HG03469 (cell line): ENCODE measurements around the gene ECE1.
"Not testable (repeated sequence)": the region's sequence is repeated elsewhere in the genome, so short reads cannot be mapped to it uniquely, and the experiment has no call there.

ENCODE experiments used
- ATAC-seq: cut with Tn5 transposase; IDR thresholded peaks from one replicate; pipeline ENCODE4 v1.9.1; 2021; ENCODE audit warnings: mild to moderate bottlenecking, moderate library complexity, moderate number of reproducible peaks; ENCODE audit not compliant: unreplicated experiment

ECE1 gene

DNA sequence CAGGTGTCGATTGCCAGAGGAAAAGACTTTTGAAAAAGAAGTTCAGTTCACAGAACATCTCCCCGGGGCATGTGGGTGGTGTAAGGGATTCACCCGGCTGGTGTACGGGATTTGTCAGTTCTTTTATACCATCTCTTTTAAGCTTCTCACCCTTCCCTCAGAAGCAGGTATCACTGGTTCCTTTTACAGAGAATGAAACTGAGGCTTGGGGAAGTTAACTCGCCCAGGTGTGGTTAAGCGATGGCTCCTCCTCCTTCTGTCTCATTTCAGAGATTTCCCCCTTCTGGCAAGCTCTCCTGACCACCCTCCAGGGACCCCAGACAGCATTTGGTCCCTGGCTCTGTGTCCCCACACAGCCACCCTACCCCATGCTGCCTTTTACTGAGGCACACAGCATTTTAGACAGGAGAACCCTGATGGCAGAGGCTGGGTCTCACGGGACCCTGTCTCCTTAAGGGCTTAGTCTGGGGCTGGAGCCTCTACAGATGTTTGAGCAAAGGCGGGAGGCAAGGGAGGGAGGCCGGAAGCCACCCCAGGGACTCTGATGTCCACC is 2.8 kb upstream of the ECE1 start:
- no peak for ATAC-seq

- no peak for ATAC-seq
Observed at GRCh38 chr1:21292503-21292983, 2.3 kb upstream of the ECE1 start.

DNA sequence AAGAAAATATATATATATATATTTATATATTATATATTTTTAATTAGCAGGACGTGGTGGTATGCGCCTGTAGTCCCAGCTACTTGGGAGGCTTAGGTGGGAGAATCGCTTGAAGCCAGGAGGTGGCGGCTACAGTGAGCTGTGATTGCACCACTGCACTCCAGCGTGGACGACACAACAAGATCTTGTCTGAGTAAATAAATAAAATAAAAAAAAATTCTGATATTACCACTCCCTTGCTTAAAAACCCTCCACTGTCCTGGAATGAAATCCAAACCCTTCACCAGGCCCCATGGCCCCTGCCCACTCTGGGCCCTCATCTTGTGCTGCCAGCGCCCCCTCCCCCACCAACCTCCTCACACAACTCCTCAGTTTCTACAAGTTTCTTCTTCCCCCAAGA is 1.7 kb upstream of the ECE1 start:
- no peak for ATAC-seq

DNA sequence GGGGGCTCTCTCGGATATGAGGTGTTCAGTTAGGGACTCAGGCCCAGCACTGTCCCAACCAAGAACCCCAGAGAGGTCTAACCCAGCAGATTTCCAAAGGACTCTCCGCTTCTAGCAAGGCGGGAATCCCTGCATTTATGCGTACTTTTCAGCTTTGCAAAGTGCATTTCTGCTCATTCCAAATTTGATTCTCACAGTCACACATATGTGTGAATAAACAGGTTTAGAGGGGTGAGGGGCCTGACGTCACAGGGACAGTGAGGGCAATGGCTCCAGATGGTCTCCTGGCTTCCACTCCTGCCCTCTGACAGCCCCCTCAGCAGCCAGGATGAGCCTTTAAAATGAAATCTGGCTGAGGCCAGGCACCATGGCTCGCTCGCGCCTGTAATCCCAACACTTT is 921 bp upstream of the ECE1 start:
- ATAC-seq, result no peak

DNA sequence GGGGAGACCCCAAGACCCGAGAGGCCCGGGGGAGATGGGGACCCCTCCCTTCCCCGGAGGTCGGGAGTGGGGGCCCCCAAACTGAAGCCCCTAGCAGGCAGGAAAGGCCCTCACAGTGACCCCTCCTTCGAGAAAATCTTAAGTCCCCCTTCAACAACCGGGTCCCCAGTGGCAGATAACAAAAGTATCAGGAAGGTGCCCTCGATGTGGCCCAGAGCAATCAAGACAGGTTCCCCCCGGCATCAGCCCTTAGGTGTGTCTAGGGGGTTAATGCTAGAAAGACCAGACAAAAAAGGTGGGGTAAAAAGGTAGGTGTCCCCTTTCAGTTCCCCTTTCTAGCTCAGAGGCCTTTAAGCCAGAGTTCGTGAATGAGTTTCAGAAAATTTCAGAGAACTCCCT is 282 bp upstream of the ECE1 start:
- no peak for ATAC-seq

- ATAC-seq, result no peak
Observed at GRCh38 chr1:21289127-21289526, 1.1 kb downstream of the ECE1 start.

DNA sequence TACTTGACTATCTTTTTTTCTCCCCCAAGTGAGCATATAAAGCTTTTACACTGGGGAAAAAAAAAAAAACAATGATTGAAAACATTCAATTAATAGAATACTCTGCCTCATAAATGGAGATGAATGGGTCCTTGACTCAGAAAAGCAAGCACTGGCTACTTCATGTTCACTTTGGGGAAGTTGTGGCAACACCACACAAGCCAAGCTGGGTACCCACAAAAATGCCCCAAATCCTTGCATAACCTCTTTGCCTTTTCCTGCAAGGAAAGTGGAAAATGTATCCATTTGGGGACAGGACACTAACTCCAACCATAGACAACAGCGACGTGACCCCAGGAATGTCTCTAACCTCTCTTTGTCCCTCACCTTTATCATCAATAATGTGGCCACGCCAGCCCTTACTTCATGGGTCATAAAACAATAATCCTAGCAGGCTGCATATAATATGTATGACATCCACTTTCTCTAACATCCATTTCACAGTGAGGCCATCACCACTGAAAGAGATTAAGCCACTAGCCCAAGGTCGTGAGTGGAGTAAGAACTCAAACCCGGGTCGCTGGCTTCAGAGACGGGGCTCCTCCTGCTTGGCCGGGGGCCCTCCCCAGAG is 2.3 kb downstream of the ECE1 start:
- no peak for ATAC-seq

DNA sequence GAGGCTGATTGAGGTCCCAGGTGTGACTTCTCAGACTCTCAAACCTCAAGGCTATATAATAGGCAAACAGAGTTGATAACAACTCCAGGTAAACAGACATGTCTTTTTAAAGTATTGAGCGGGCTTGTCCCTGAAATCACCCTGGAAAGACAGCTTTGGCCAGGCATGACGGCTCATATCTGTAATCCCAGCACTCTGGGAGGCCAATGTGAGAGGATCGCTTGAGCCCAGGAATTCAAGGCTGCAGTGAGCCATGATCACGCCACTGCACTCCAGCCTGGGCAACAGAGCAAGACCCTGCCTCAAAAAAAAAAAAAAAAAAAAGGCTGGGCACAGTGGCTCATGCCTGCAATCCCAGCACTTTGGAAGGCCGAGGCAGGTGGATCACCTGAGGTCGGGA is 4.9 kb downstream of the ECE1 start:
- ATAC-seq, result not testable (repeated sequence)

- ATAC-seq, result no peak
Observed at GRCh38 chr1:21285055-21285372, 5.2 kb downstream of the ECE1 start.

DNA sequence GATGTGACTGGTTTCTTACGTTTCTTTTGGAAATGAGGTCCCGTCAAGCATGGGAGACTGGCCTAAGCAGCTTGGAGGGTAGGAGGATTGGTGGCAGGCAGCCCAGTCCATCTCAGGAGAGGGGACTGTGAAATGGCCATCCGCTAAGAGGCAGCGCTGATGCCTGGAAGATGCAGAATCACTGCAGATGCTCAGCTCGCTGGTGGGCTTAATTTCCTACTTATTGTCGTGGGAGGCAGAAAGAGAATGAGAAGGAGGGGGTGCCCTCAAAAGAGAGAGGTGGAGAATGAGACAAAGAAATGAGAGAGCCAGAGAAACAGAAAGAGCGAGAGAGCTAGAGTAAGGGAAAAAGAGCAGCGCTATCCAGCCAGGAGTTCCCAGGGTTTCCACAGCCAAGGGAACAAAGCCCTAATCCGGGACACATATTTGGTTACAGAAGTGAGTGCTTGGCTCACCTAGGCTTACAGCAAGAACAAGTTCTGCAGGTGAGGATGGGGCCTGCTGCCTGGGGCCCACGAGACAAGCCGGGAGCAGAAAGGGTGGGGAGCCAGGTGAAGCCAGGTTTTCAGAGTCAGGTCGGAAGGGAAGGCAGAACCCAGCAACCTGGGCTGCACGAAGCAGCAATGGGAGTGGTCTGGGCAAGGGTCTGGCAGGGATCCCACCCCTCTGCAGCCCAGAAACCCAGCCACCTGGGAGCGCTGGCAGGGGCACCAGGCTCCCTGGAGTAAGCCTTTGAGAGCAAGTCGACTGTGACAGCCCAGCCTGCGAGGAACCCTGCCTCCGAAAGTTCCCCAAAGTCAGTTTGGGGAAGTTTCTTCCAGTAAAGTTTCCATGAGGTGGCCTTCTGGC is 5.8 kb downstream of the ECE1 start:
- no peak for ATAC-seq

DNA sequence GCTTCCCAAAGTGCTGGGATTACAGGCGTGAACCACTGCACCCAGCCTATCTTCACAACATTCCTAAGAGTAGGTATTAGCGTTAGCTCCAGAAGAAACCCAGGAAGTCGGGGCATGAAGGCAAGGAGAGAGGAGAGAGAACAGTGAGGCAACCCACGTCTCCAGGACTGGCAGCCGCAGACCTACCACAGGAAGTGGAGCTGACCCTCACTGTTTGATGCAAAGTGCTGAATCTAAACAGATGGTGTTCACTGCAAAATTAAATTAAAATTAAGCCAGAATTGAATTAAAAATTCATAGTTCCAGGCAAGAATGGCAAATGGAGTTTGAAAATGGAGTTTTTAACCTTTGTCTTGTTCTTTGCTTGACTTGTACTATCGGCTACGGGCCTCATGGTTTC is 6.7 kb downstream of the ECE1 start:
- ATAC-seq, result no peak

DNA sequence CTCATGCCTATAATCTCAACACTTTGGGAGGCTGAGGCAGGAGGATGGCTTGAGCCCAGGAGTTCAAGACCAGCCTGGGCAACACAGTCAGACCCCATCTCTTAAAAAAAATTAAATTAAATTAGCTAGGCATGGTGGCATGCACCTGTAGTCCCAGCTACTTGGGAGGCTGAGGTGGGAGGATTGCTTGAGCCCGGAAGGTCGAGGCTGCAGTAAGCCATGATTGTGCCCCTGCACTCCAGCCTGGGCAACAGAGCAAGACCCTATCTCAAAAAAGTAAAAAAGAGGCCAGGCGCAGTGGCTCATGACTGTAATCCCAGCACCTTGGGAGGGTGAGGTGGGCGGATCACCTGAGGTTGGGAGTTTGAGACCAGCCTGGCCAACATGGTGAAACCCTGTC is 8.2 kb downstream of the ECE1 start:
- not testable (repeated sequence) for ATAC-seq

GRCh38 chr1:21280482-21280881 is 9.8 kb downstream of the ECE1 start:
- ATAC-seq, result no peak

DNA sequence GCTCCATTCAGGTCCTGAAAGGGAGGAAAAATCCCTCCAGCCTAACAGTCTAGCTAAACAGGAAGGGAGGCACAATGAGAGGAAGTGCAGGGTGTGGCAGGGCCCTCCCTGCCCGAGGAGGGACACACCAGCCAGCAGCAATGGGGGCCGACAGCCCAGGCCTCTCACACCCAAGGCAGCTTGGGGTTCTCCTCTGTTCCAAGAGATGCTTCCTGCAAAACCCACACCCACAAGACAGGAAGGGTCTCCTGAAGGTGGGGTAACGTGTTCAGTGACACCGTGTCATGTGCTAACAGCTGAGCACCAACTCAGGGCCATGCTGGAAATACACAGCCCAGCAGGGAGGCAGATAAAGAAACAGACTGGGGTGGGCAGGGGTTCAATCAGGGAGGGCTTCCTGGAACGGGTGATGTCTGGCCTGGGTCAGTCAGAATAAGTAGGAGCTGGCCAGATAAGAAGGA is 10.2 kb downstream of the ECE1 start:
- ATAC-seq, result no peak

- ATAC-seq, result no peak
Observed at GRCh38 chr1:21278860-21279845, 11.1 kb downstream of the ECE1 start.

DNA sequence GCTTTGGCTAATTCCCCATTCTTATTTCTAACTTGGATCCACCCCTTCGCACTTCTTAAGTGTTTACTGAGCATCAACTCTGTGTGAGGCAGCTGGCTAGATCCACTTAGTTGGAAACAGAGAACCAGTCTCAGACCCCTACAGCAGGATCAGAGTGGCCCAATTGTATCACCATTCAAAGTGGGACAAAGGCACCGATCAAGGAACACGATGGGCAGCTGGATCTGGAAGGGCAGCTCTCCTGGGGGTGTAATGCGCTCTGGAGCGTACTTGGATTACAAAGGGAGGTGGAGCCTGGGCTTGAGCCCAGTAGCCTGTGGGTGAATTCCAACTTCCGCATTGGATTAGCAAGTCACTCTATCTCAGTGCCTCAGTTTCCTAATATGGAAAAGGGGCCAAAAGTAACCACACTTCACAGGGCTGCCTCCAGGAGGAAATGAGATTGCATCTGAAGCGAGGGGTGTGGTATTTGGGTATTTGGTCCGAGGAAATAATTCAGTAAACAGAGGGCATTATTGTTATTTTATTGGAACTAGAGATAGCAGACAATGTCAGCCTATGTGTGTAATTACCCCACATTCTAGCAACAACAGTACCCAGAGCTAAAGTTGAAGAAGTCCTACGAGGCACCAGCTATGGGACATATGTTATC is 11.9 kb downstream of the ECE1 start:
- ATAC-seq, result no peak

- ATAC-seq, result no peak
Observed at GRCh38 chr1:21277180-21277579, 13.1 kb downstream of the ECE1 start.

- no peak for ATAC-seq
Observed at GRCh38 chr1:21272540-21272939, 17.7 kb downstream of the ECE1 start.

DNA sequence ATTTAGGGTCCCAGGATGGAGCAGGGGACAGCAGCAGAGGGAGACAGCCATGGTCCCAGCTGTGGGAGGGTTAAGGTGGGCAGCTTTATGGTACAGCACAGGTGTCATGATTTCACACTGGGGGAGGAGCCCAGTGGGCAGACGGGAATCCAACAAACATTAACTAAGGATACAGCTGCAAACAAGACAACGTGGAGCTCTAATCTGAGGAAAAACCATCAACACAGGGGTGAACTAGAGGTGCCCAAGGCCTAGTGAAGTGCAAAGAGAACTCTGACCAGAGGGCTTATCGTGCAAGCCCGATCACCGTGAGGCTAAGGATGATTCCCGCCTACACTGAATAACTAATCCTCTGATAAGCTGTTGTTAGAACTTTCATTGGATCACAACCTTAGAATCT is 18.7 kb downstream of the ECE1 start:
- no peak for ATAC-seq

GRCh38 chr1:21270086-21270689 is 20.1 kb downstream of the ECE1 start:
- no peak for ATAC-seq
